Posterior cingulate gyrus (tissue), 11 donors: ENCODE results near the gene CACNA1C.
"Not testable (repeated sequence)": the region's sequence is repeated elsewhere in the genome, so short reads cannot be mapped to it uniquely, and the experiment has no call there.

Experiments used
- DNase-seq, 10 donors: peaks; one replicate each; pipeline versions ENCODE4 v3.0.0 to v3.0.0-alpha.2; 2020 to 2021; ENCODE audit warnings: mixed read lengths in 3 of 10
- intact Hi-C: fragments of 100-400 bp; cut with DNase I; formaldehyde crosslinking; loops from one replicate; pipeline ENCODE4 v1.15.1; 2023

The CACNA1C gene

DNA sequence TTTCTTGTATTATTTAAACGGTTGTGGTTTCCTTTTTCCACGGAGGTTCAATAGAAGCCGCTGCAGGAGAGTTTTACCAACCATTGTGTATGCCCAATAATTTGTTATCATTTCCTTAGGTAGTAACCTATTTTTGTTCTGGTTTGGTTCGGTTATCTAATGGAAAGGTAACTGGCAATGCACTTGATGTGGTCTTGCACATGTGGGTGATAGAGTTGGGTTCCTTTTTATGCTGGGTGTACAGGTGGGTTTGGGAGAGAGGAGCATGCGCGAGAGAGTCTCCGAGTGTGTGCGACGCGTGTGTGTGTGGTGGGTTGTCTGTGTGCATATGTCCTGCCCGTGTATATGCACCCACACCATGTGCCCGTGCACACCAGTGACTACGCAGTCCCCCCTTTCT is 639.3 kb downstream of the CACNA1C start:
- no peak for DNase-seq
- intact Hi-C loops = no loop called here

DNA sequence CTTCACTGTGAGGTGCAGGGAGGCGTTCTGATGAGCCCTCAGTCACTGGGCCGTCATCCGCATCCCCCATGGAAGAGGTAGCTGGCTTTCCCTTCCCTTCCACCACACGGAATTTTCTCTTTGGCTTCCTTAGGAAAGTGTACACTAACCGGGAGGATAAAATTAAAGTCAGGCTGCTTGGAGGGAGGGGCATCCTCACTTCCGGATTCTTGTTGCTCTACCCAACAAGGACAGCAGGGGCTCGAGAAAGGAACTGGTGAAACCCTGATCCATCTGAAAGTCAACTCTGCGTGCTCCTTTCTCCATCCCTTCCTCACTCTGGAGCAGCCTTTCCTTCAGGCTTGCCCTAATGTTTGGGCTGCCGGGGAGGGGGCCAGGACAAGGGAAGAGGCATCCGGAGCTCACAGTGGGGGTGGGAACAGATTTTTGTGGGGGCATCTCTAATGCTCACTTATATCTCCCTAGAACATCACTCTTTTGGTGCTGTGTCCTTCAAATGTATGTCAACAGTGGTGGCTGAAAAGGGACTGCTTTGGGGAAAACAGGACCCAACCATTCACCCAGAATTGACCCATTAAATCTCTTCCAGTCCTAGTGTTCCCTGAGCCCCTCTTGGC is 640.6 kb downstream of the CACNA1C start:
- DNase-seq = no peak
- intact Hi-C loops = no loop called here

DNA sequence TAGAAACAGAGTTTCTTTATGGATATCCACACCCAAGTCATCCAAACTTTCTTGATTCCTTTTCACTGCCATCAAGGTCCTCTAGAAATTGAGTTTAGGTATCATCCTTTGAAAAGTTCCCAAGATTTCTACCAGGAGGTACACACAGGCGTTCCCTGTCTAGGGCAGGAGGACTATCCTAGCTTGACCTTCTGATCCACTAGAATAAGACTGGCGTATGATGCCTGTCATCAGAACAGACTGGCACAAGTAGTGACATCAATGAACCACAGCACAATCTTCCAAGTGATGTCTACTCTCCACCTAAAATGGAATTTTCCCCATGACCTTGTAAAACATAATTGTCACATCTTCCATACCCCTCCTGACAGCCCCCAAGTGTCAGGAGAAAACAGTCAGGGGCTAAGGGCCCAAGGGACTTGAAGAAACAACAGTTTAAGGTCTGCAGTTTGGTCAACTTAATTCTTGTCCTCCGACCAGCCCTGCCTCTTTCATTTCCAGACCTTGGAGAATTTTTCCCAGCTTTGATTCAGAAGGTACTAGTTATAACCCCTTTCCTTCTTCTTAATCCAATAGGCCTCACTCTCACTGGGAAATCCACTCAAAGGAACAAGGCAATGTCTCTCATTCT is 641.3 kb downstream of the CACNA1C start:
- intact Hi-C loops = no loop called here
- no peak for DNase-seq

DNA sequence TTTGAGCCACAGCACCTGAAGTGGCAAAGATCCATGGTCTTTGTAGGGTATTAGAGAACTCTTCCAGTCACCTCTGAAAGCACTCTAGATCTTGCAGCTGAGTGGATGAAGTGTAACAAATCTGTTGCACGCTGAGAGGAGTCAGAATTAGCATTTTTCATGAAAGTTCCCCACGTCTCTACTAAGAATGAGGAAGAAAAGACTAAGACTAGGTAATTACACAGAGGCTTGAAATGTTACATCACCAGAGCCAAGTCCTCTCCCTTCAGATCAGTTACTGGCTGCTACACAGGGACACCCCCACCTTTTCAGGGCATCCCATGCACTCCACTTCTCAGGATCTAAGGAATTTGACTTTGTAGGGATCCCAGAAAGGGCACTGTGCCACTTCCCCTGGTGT is 643.3 kb downstream of the CACNA1C start:
- no peak for DNase-seq
- intact Hi-C loops = no loop called here

DNA sequence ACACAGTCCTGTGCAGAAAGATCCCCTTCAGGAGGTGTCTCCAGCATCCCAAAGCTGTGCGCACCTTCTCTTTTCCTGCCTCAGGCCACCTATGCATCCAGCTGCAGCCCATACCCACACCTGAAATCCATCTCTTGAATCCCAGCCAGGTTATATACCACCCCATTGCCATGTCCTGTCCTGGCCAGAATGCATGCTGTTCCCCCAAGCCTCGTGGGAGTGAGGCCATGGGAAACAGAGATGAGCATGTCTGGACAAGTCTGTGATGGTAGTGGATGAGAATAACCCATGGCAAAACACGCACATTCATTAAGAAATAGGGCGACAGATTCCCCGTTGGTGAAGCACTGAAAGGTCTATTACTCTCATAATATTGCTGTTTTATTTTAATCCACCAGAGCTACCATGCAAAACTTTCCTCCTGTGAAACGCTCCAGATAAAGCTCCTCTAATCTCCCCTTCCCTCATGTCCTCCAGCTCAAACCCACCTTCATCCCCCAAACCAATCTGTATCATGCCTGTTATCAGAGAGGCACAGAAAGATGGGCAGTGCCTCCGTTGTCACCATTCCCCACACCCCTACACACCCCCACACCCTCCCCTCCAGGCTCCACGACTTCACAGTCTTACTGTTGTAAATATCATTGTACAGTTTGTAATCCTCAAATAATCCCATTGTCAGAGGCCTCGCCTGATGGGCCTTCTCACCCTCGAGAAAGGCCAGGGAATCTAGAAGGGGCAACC is 644.4 kb downstream of the CACNA1C start:
- intact Hi-C loops = no loop called here
- DNase-seq = no peak

DNA sequence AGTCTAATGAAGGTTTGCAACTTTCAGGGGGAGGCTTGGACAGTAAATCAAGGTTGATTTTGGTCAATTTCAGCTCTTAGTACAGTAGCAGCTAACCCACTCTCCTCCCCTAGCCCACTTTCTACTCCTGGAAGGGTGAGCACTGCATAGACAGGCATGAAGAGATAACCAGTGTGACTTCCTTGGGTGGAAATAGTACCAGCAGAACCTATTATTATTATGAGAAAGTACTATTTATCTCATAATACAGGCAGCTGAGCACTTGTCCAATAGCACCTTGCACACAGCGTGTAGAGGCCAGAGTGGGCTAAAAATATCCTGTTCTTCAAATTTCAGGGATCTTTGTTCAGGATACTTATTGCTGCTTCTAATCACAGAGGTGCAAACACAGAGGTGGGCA is 645.8 kb downstream of the CACNA1C start:
- intact Hi-C loops = no loop called here
- DNase-seq = no peak

DNA sequence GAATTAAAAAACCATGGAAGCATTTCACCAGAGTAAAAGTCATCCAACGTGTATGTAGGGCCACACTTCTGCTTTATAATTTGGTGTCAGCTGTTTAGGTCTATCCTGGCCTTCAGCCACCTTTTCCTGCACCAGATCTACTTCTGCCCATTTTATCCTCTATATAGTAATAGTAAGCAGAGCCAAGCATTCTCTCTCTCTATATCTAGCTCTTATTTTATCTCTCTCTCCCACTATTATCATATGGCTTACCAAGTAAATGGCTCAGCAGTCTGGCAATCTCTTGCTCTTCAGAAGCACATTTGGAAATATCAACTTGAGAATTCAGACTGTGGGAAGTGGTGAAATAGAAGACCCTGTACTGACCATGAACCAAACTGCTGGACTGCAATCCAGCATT is 657.9 kb downstream of the CACNA1C start:
- intact Hi-C loops = no loop called here
- no peak for DNase-seq

DNA sequence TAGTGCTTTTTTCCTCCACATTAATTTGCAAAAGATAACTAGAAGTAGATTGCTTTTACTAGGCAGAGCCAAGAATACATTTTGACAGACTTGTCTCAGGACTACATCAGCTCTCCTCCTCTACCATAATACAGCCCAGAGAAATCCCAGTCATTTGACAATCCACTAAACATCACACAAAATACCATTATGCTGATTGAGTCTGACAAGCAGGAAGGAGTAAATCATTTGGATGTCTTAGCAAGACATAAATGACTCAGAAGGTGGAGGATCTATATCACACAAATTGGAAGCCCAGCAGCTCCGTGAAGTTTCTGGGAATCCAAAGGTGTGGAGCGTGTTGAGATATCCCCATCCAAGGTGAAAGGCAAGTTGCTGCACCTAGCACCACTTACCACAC is 666.6 kb downstream of the CACNA1C start:
- intact Hi-C loops = no loop called here

DNA sequence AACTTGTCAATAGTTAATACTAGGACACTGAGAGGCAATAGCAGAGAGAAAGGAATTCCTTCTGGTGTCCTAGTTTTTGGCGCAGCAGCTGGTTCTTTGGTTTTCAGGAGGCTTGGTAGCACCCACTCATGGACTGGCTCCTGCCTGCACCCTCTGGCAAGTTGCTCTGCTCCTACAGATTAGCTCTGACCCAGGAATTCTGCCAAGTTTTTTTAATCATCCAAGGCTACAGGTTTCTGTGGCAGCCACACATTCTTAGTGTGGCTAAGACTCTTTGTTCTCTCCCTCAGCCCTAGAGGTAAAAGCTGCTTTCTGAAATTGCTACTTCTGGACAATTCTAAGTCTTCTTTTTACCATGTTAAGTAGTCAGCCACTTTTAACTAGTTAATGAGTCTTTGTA is 670.0 kb downstream of the CACNA1C start:
- intact Hi-C loops = no loop called here
- DNase-seq = no peak

More for the DNA sequence above, 666.6 kb downstream of the CACNA1C start:
- no peak for DNase-seq

DNA sequence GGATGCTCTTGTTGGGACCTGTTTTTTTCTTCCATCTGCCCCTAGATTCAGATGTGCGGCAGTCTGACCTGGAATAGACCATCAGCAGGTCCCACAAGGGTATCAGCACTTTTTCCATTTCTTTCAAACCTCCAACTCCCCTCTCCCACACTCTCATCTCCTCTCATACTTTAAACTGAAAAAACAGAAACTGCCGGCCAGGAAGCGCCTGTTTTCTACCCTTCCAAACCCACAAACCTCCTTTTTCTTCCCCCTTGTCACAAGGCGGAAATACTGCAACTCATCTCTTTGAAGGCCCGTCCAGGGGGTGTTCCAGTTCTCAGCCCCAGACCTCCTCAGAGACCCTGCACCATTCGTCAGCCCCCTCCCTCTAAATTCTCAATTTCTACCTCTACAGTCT is 679.5 kb downstream of the CACNA1C start:
- DNase-seq = no peak
- intact Hi-C loops = no loop called here

DNA sequence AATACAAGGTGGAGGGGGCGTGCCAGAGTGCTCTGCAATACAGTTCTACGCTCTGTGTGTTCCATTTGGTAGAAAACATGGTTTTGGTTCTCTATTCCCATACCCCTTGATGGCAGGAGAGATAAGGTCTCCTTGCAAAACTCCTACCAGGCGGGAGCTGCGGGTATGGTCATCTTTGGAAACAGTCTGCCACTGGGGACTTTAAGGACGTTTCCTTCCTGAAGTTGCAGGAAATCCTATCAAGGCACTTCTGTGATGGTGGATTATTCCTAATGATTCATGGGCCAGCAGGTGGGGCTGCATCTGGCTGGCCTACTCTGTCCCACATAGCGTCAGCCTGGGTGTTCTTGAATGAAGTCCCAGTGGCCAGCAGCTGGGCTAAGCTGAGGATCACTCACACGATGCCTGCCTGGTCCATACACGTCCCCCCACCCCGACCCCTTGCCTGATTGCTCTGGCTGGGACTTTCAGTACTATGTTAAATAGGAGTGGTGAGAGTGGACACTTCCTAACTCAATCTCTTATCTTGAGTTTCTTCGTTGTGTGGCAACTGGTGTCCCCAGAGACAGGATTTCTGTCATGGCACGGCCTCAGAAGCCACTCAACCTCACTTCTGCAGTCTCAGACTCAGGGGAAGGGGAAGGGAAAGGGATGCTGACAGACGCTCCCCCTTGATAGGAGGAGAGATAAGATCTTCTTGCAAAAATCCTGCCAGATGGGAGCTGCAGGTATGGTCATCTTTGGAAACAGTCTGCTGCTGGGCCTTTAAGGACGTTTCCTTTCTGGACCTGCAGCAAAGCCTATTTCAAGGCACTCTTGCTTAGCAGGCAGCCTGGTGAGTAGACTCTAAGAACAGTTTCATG is 680.9 kb downstream of the CACNA1C start:
- intact Hi-C loops = no loop called here
- DNase-seq = no peak

DNA sequence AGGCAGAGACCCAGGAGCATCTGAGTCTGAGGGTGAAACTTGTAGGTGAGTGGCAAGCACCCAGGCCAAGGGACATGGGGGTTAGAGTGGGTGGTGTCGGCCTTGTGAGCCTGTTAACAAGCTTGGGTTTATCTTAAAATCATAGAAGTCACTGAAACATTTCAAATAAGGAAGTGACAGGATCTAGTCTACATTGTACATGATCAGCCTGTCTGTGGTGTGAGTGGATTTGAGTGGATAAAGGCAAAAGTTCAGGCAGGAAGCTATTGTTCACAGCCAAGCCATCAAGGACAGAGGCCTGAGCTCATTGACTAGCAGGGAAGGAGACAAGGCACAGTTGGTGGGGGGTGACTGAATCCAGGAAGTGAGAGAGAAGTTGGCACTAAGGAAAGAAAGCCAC is 682.6 kb downstream of the CACNA1C start:
- intact Hi-C loops = loop anchor here (5.0 kb wide), 1 partner anchor 47 kb away; no protein-coding TSS in a partner anchor
- DNase-seq = no peak

DNA sequence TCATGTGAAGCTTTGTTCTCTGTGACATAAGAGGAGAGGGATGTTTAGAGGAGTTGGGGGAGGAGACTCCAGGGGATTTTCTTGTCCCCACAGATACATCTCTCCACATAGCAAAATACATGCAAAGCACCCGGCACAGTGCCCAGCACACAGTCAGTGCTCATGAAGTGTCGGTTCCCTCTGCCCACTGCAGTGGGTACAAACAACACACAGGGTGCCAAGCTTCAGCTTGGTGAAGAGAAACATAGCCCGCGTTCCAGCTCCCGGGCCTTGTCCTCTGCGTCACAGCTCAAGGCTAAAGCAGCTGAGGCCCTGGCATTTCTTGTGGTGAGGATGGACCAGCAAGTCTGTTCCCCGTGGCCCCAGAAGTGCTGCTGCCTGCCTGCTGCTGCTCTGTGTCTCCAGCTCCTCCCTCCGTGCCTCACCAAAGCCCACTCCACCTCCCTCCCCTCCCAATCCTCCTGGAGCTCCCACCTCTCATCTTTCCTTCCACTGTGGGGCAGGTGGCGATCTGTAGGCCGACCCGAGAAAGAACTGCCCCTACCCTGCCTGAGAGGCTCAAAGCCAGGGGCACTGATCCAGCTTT is 685.0 kb downstream of the CACNA1C start:
- intact Hi-C loops = loop anchor here (5.0 kb wide), 1 partner anchor 45 kb away; no protein-coding TSS in a partner anchor

DNA sequence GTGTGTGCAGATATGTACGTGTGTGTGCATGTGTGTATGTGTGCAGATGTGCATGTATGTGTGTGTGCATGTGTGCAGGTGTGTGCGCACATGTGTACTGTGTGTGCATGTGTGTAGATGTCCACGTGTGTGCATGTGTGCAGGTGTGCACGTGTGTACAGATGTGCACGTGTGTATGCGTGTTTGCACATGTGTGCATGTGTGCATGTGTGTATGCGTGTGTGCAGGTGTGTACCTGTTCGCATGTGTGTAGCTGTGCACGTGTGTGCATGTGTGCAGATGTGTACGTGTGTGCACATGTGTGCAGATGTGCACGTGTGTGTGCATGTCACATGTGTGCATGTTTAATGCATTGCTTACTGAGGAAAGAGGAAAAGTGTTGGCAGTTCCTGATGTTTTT is 686.3 kb downstream of the CACNA1C start:
- no peak for DNase-seq
- intact Hi-C loops = loop anchor here (5.0 kb wide), 1 partner anchor 43 kb away; no protein-coding TSS in a partner anchor

More for the DNA sequence above, 685.0 kb downstream of the CACNA1C start:
- no peak for DNase-seq

DNA sequence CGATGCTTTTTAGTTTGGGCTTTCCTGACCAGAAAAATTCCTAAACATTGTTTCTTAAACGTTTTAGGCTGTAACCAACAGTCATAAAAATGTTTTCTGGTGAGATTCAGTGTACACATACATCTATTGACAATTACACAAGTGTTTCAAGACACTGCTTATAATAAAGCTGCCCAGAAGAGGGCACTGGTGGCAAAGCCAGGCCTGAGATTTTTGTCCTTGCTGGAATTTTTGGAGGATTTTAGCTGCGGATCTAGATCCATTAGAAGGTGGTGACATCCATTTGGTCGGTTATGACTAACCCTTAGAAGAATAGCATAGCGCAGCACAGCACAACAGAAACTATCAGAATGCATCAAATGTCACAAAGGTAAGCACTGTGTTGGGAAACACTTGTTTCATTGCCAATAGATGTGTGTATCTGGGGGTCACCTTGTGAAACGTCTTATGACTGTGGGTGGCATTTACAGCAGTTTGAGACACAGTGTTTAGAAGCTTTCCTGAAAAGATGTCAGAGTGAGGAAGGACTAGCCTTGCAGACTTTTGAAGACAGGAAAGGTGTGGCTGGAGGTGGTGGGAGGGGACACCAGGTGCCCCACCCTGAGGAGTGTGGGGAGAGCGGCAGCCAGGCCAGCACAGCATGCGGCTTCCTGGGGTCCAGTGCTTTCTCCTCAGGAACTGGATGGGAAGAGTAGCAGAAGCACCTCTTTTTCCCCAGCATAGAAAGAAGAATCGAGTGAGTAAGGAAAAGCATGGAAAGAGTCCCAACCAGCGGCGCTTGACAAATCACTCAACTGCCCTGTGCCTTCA is 687.2 kb downstream of the CACNA1C start:
- DNase-seq = peak in 4 of 10 donors; percentile 35 to 90 (median 42)
- intact Hi-C loops = loop anchor here (5.0 kb wide), 1 partner anchor 42 kb away; no protein-coding TSS in a partner anchor

DNA sequence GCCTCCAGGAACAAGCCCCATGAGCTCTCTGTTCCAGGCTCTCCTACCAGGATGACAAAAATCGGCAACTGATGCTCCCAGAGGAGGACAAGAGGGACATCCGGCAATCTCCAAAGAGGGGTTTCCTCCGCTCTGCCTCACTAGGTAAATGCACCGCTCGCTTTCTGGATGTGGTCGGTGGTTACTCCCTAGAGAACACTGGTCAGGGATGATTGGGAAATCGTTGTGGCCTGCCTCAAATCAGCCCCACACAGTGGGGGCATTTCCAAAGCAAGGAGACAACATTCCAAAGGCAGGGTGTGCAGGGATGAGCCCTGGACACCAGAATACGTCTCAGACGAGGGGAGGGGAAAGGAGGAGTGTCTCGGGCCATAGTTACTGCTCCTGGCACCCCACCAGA is 689.2 kb downstream of the CACNA1C start:
- DNase-seq, intact Hi-C loops: not testable (repeated sequence)

DNA sequence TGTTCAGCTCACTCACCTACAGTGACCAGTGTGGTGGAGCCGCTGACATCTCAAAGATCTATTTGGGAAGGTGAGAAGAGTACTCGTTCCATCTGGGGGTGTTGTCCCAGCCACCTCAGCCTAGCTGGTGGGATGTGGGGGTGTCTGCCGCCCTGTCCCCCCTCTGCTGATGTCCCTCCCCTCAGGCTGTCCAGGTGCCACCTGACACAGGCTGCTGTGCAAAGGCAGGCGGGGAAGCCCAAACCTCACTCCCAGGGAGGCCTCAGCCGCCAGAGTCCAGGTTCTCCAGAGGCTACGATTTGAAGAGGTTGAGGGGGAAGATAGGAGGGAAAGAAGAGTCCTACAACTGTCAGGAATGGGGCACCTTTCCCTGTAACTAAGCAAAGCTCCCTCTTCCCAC is 690.7 kb downstream of the CACNA1C start:
- intact Hi-C loops = no loop called here
- DNase-seq = no peak

DNA sequence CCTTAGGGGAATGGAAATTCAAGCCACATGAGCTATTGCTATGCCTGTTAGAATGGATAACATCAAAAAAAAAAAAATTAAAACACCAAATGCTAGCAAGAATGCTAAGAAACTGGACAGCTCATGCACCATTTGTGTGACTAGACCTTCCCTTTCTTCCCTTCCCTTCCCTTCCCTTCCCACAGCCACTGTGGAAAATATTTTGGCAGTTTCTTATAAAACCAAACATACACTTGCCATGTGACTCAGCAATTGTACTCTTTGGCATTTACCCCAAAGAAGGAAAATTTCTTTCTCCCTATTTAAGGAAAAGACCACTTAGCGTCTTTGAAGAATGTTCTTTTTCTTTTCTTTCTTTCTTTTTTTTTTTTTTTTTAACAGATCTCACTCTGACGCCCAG is 692.9 kb downstream of the CACNA1C start:
- DNase-seq = no peak
- intact Hi-C loops = no loop called here
